ENCODE results near the gene SDHAF2. TPM values are rescaled to one million over a fixed set of nuclear protein-coding genes. Genes with fewer than 3 reads are reported as not detected.

The SDHAF2 gene
- polyA plus RNA-seq, 1 of the 3 experiments (the other 2 are of a cell fraction): 81.7 TPM

DNA sequence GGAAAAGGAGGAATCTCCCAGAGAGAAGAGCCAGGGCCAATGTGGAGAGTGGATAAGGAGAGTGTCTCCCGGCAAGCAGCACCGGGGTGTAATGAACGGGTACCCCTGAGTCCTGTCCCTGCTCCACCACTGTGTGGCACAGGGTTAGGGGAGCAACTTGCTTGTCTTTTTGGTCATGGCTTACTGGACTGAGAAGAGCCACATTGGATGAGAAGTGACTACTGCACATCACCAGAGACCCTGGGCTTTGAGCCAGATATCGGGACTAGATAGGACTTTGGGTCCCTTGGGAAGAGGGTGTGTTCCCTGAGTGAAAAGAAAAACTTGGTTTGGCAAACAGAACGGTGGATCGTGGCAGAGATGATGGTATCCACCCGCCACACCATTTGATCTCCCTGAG lies 24.6 kb downstream of the SDHAF2 start:
- Histone ChIP-seq H3K27me3 (ENCODE audit: insufficient read depth) (no peaks in the 10 kb centered on the region), H3K4me1 (ENCODE audit: control insufficient read depth in 1 of 2, insufficient read depth in 2 of 2, low read depth in 1 of 2, low read length in 1 of 2) (no peaks in the 10 kb centered on the region; a peak in 1 of 4 replicates), H2AFZ (ENCODE audit: low read depth) (no peak overlapping the region), H3K4me2 (no peak overlapping the region), H3K36me3 (replicated peaks in 1 of 2; ENCODE audit: control insufficient read depth in 1 of 2, insufficient read depth in 2 of 2, low read length in 1 of 2) (peaks cover 11 to 12% of the 10 kb centered on the region in 2 experiments), H3K27ac (ENCODE audit: low read depth in 2 of 2, low read length in 1 of 2) (no peak overlapping the region), H3K9me3 (no peaks in the 10 kb centered on the region), H3K9me2 (no peaks in the 10 kb centered on the region), H3K9ac (no peak overlapping the region), H4K20me1 (ENCODE audit: insufficient read depth) (no peaks in the 10 kb centered on the region), H3F3A (replicated peaks; ENCODE audit: insufficient read depth) (no peaks in the 10 kb centered on the region), H3K4me3 (ENCODE audit: low read depth in 2 of 2, low read length in 1 of 2) (no peak overlapping the region), H3K79me2 (ENCODE audit: insufficient read depth) (no peaks in the 10 kb centered on the region)
- DNase-seq: no peak
- TF ChIP-seq GABPA (IDR thresholded peaks at IDR 0.05; ENCODE audit: low read depth) (no peak), TAF1 (IDR thresholded peaks at IDR 0.05; ENCODE audit: borderline replicate concordance, low read depth, low read length) (no peak), NFIC (IDR thresholded peaks at IDR 0.05; ENCODE audit: borderline replicate concordance) (no peak), YY1 (IDR thresholded peaks at IDR 0.05; ENCODE audit: low read depth) (no peak), RAD21 (IDR thresholded peaks at IDR 0.05; ENCODE audit: low read length) (no peak), RCOR1 (IDR thresholded peaks at IDR 0.05; ENCODE audit: low read length) (no peak), ELF1 (IDR thresholded peaks at IDR 0.05) (no peak), FOXJ3 (CRISPR knock-in tag; IDR thresholded peaks at IDR 0.05) (no peak), MEF2A (IDR thresholded peaks at IDR 0.05; ENCODE audit: borderline replicate concordance, low read depth) (no peak), EZH2phosphoT487 (IDR thresholded peaks at IDR 0.05; ENCODE audit: borderline replicate concordance, low read depth) (no peak), POLR2AphosphoS5 (IDR thresholded peaks at IDR 0.05; ENCODE audit: low read depth, low read length) (no peak)
- TF ChIP-seq, protein P1, sequence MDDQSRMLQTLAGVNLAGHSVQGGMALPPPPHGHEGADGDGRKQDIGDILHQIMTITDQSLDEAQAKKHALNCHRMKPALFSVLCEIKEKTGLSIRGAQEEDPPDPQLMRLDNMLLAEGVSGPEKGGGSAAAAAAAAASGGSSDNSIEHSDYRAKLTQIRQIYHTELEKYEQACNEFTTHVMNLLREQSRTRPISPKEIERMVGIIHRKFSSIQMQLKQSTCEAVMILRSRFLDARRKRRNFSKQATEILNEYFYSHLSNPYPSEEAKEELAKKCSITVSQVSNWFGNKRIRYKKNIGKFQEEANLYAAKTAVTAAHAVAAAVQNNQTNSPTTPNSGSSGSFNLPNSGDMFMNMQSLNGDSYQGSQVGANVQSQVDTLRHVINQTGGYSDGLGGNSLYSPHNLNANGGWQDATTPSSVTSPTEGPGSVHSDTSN (IDR thresholded peaks at IDR 0.05): no peak
- TF ChIP-seq, protein P2, sequence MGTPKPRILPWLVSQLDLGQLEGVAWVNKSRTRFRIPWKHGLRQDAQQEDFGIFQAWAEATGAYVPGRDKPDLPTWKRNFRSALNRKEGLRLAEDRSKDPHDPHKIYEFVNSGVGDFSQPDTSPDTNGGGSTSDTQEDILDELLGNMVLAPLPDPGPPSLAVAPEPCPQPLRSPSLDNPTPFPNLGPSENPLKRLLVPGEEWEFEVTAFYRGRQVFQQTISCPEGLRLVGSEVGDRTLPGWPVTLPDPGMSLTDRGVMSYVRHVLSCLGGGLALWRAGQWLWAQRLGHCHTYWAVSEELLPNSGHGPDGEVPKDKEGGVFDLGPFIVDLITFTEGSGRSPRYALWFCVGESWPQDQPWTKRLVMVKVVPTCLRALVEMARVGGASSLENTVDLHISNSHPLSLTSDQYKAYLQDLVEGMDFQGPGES (IDR thresholded peaks at IDR 0.05; ENCODE audit: low read depth, low read length): no peak
- POLR2A ChIA-PET: no interaction called here
- CTCF ChIA-PET: interaction anchor here (1.0 to 2.9 kb wide), 5 partner anchors 9 to 184 kb away, joined by 4 to 15 read pairs (median 7); no protein-coding TSS in a partner anchor
- WGBS (ENCODE audit: low lambda C conversion rate): 92% methylated on average over 7 of the region's 7 CpGs

DNA sequence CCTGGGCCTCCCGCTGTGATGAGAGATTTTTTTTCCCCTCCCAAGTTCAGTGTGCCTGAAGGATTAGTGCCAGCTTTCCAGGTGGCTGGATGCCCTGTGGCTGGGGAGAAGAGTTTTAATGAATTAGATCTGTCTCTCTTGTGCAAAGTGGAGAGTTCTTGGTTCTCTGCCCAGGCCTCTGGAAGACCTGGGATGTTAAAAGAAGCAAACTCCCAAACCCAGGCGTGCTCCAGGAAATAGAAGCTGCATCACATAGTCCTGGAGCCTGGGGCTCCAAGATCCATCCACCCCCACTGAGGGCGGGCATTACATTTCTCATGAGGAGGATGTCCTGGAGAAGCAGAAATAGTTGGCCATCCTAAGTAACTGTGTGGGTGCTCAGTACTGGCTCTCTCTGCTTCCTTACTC lies 30.6 kb downstream of the SDHAF2 start:
- DNase-seq: no peak
- no peaks in the 10 kb centered on the region for H3K79me2 ChIP-seq (ENCODE audit: insufficient read depth)
- H3K9me3 ChIP-seq: no peaks in the 10 kb centered on the region
- H3K4me2 ChIP-seq: no peak overlapping the region
- H3K9me2 ChIP-seq: no peaks in the 10 kb centered on the region
- H3K27ac ChIP-seq (ENCODE audit: low read depth in 2 of 2, low read length in 1 of 2): peak overlapping the region in 1 of 2 experiments; percentile 29; a peak in 1 of 4 replicates
- WGBS (ENCODE audit: low lambda C conversion rate): 70% methylated on average over 2 of the region's 3 CpGs
- H3F3A ChIP-seq (replicated peaks; ENCODE audit: insufficient read depth): no peaks in the 10 kb centered on the region
- ChIA-PET POLR2A (interaction anchor here (0.6 to 1.4 kb wide), 2 partner anchors 8 to 151 kb away, joined by 4 read pairs; no protein-coding TSS in a partner anchor), CTCF (interaction anchor here (1.2 to 1.7 kb wide), 4 partner anchors 13 to 56 kb away, joined by 4 to 7 read pairs (median 4); no protein-coding TSS in a partner anchor)
- H3K4me1 ChIP-seq (ENCODE audit: control insufficient read depth in 1 of 2, insufficient read depth in 2 of 2, low read depth in 1 of 2, low read length in 1 of 2): peaks cover 3 to 12% of the 10 kb centered on the region in 2 experiments; a peak in 2 of 4 replicates
- no peak overlapping the region for H3K9ac ChIP-seq
- H3K27me3 ChIP-seq (ENCODE audit: insufficient read depth): no peaks in the 10 kb centered on the region
- no peak overlapping the region for H3K4me3 ChIP-seq (ENCODE audit: low read depth in 2 of 2, low read length in 1 of 2)
- H4K20me1 ChIP-seq (ENCODE audit: insufficient read depth): no peaks in the 10 kb centered on the region
- TF ChIP-seq RAD21 (IDR thresholded peaks at IDR 0.05; ENCODE audit: low read length) (no peak), RXRA (IDR thresholded peaks at IDR 0.05; ENCODE audit: borderline replicate concordance, low read depth) (no peak)
- H2AFZ ChIP-seq (ENCODE audit: low read depth): no peak overlapping the region
- no peaks in the 10 kb centered on the region for H3K36me3 ChIP-seq (replicated peaks in 1 of 2; ENCODE audit: control insufficient read depth in 1 of 2, insufficient read depth in 2 of 2, low read length in 1 of 2)
